ENCODE data around the gene NDUFS3. TPM values are rescaled to one million over a fixed set of nuclear protein-coding genes. Genes with fewer than 3 reads are reported as not detected.

Gene NDUFS3
- total and polyA plus RNA-seq, 10 of the 15 experiments (the other 5 are each of a cell fraction or from before 2014, with no cell fraction given) = 22.3 to 217 (median 125) TPM

GRCh38 chr11:47570651-47571356 lies 8.1 kb upstream of the NDUFS3 start (continued):
- TF ChIP-seq, protein P1, sequence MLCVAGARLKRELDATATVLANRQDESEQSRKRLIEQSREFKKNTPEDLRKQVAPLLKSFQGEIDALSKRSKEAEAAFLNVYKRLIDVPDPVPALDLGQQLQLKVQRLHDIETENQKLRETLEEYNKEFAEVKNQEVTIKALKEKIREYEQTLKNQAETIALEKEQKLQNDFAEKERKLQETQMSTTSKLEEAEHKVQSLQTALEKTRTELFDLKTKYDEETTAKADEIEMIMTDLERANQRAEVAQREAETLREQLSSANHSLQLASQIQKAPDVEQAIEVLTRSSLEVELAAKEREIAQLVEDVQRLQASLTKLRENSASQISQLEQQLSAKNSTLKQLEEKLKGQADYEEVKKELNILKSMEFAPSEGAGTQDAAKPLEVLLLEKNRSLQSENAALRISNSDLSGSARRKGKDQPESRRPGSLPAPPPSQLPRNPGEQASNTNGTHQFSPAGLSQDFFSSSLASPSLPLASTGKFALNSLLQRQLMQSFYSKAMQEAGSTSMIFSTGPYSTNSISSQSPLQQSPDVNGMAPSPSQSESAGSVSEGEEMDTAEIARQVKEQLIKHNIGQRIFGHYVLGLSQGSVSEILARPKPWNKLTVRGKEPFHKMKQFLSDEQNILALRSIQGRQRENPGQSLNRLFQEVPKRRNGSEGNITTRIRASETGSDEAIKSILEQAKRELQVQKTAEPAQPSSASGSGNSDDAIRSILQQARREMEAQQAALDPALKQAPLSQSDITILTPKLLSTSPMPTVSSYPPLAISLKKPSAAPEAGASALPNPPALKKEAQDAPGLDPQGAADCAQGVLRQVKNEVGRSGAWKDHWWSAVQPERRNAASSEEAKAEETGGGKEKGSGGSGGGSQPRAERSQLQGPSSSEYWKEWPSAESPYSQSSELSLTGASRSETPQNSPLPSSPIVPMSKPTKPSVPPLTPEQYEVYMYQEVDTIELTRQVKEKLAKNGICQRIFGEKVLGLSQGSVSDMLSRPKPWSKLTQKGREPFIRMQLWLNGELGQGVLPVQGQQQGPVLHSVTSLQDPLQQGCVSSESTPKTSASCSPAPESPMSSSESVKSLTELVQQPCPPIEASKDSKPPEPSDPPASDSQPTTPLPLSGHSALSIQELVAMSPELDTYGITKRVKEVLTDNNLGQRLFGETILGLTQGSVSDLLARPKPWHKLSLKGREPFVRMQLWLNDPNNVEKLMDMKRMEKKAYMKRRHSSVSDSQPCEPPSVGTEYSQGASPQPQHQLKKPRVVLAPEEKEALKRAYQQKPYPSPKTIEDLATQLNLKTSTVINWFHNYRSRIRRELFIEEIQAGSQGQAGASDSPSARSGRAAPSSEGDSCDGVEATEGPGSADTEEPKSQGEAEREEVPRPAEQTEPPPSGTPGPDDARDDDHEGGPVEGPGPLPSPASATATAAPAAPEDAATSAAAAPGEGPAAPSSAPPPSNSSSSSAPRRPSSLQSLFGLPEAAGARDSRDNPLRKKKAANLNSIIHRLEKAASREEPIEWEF (IDR thresholded peaks at IDR 0.05; ENCODE audit: insufficient replicate concordance, low read depth, low read length) = no peak
- TF ChIP-seq FOS (IDR thresholded peaks at IDR 0.05; ENCODE audit: borderline replicate concordance, extremely low read depth, insufficient read length) = no peak
- TF ChIP-seq, protein P2, sequence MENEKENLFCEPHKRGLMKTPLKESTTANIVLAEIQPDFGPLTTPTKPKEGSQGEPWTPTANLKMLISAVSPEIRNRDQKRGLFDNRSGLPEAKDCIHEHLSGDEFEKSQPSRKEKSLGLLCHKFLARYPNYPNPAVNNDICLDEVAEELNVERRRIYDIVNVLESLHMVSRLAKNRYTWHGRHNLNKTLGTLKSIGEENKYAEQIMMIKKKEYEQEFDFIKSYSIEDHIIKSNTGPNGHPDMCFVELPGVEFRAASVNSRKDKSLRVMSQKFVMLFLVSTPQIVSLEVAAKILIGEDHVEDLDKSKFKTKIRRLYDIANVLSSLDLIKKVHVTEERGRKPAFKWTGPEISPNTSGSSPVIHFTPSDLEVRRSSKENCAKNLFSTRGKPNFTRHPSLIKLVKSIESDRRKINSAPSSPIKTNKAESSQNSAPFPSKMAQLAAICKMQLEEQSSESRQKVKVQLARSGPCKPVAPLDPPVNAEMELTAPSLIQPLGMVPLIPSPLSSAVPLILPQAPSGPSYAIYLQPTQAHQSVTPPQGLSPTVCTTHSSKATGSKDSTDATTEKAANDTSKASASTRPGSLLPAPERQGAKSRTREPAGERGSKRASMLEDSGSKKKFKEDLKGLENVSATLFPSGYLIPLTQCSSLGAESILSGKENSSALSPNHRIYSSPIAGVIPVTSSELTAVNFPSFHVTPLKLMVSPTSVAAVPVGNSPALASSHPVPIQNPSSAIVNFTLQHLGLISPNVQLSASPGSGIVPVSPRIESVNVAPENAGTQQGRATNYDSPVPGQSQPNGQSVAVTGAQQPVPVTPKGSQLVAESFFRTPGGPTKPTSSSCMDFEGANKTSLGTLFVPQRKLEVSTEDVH (IDR thresholded peaks at IDR 0.05; ENCODE audit: low read depth, partially characterized antibody) = no peak
